ENCODE measurements around the gene SERHL2.

GRCh38 chr22:42533638-42533977 lies 20.1 kb upstream of the SERHL2 start:
- TF ChIP-seq EP300 (IDR thresholded peaks at IDR 0.05) (no peak), CTCF (IDR thresholded peaks at IDR 0.05) (no peak), POLR2A (IDR thresholded peaks at IDR 0.05) (no peak), POLR2AphosphoS5 (IDR thresholded peaks at IDR 0.05) (no peak)

All from gastroesophageal sphincter (tissue), 3 donors.